HG02571 (cell line): Measurements from ENCODE around the gene SYT1.

Experiments
- ATAC-seq: cut with Tn5 transposase; IDR thresholded peaks from one replicate; pipeline ENCODE4 v1.9.1; 2021; ENCODE audit warnings: mild to moderate bottlenecking, moderate library complexity; ENCODE audit not compliant: unreplicated experiment

Gene SYT1

DNA sequence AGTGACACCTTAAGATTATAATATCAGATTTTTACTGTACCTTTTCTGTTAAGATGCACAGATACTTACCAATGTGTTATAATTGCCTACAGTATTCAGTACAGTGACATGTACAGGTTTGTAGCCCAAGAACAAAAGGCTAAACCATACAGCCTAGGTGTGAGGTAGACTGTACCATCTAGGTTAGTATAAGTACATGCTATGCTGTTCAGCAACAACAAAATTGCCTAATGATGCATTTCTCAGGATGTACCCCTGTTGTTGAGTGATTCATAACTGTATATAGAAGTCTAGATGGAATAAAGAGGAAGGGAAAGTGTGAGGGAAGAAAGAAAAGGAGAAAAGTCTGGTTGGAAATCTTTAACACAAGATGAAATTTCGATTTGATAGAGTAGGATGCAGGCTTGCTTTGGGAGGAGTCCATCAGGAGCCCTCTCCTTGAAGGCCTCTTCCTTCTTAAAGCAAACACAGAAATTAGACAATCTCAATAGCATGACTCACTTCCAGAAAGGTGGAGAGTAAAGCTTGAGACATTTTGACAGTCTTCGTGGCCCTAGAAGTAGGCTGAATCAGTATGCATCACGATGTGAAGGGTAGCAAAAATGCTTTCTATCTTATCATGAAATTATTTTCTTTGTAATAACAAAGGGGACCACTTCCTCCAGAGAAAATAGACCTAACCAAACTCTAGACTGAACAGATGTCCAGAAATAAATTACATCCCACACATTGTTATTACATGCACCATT is 191.5 kb downstream of the SYT1 start:
- no peak for ATAC-seq

DNA sequence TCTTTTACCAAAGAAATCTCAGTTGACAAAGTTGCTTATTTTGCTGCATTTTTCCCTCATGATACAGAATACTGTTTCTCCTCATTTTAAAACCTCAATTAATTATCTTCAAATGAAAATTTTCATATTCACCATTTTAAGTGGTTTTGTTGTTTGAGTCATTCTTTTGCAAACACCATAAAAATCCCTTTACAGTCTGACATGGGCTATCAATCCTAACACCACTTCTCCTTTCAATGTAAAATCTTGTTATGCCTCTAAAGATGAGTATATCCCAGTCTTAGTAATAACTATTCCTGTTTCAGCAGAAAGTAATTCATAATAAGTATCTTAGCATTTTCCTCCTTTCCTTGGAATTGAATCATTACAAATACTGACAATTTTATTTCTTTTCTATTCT is 192.2 kb downstream of the SYT1 start:
- ATAC-seq = no peak

DNA sequence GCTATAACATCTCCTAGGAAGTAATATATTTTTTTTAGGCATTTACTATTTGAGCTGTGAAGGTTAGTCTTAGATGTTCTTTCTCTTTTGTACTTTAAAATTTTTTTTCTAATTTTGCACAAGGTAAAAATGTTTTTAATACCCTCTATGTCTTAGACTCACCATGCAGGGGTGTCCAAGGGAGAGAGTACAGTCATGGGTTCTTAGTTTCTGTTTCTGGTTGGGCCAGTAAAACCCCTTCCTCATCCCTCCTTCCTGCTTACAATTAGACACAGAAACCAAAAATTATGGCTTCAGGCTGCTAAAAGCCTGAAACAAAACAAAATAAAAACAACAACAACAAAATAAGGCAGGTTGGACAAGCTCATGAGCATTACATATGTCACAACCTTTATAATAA is 193.0 kb downstream of the SYT1 start:
- no peak for ATAC-seq

DNA sequence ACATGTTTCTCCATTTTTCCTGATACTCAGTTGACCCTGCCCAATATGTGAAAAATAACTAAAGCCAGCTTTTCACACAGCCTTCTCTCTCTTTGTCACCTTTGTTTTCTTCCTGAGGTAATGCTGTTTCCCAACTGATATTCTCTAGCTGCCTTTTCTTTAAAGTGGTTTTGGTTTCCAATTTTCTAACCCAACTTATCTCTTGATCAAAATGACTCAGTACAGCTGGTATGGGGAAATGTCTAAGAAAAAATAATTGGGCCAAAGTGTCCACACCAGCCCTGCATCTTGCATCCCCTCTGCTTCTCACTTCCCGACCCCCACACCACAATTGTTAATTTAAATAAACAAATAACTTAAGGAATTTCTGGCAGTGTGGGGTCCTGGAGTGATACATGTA is 193.8 kb downstream of the SYT1 start:
- peak; percentile 62 for ATAC-seq

DNA sequence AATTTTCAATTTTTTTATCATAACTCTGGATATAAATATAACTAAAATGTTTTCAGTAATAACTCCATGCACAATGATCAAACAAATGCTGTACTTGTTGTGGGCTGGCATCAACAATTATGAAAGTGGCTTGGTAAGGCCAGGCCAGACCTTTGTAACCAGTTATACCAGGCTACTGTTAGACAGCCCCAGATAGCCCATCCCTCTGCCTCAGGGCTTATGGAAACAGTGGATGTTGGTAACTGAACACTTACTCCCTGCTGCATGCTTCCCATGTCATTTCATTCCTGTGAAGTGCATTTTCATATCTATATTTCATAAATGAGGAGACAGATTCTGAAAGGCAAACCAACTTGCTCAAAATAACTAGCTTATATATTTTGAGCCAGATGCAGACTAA is 195.0 kb downstream of the SYT1 start:
- ATAC-seq = no peak

DNA sequence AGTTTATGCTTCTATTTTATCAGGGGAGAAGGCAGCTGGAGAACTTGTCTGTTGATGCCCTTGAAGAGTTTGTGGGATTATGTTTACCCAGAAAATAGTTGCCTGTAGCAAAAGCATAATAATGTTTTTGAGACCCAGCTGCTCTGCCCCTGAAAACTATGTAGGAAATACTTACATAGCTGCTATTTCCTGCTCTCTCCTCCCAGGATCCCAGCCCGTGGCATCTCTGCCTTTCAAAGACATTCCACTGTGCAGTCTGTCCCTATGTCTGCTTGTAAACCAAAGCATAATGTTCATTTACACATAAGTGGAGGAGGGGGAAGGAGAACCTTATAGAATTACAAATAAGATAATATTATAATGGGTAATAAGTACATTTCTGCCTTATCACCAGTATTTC is 198.7 kb downstream of the SYT1 start:
- ATAC-seq = no peak

DNA sequence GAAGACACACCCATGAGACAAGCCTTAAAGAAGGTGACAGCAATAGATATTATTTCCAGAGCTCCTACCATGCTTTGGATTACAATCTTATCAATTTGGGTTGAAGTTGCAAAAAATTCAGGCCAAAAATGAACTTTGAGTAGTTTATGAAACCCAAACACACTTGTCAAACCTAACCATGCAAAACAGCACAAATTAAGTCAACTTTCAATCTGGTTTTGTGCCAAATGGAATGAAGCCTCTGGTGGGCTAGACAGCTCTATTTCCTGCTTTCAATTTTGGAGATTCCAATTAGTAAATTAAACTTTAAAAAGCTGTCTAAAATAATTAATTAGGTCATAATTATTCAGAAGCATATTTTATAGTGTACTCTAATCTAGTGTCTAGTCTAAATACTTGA is 203.4 kb downstream of the SYT1 start:
- no peak for ATAC-seq

DNA sequence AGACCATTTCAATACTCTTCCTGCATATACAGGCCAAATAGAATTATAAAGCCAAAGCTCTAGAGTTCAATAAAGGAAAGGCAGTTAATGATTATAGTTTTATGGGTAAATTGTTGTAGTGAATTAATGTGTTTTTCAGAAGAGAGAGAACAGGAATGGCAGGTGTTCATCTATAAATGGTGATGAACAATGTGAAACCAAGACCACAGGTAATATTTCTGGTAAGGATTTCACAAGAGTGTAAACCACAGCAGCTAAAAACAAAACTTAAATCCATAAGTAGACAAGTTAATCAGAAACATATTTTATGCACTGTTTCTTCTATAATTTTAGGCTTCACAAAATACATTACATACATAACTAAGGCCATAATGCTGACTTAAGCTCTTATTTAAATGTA is 204.4 kb downstream of the SYT1 start:
- peak; percentile 93 for ATAC-seq

DNA sequence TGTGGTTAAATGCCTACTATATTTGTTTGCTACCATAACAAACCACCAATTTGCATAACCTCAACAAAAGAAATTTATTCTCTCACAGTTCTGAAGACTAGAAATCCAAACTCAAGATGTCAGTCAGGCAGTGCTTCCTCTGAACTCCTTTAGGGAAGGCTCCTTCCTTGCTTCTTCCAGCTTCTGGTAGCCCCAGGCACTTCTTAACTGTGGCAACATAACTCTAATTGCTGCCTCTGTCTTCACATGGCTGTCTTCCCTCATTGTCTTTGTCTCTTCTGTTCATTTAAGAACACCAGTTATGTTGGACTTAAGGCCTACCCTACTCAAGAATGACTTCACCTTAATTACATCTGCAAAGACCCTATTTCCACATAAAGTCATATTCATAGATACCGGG is 206.9 kb downstream of the SYT1 start:
- ATAC-seq = no peak

DNA sequence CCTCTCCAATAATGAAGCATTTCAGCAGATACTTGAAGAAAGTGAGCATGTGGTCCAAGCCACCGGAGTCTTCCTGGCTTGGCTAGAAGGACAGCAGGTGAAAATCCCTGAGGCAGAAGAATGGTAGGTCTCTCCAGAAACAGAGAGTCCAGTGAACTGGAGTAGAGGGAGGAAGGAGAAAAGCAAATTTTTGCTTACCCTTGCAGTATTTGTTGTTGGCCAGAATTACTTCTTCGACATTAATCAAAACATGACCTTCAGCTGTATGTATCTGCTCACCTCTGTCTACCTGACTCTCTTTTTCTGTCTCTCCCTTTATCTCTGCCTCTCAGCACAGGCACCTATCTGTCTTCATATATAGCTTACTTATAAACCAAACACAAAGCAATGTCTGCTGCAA is 208.9 kb downstream of the SYT1 start:
- no peak for ATAC-seq

DNA sequence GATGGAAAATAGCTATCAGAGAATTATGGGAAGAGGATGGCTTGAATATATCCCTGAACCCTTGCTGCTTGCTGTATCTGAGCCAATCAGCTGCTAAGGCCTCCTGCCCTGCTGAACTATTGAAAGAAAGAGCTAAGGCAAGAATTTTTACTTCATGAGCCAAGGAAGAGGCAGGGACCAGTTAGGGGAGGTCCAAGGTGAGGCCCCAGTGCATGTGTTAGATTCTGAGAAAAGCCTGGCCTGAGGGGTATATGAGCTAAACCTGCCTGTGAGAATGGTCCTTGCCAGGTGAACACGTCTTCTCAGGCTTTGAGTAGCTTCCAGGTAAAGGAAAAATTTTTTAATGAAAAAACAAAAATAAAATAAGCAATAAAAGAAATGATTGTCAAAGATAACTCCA is 218.0 kb downstream of the SYT1 start:
- no peak for ATAC-seq

DNA sequence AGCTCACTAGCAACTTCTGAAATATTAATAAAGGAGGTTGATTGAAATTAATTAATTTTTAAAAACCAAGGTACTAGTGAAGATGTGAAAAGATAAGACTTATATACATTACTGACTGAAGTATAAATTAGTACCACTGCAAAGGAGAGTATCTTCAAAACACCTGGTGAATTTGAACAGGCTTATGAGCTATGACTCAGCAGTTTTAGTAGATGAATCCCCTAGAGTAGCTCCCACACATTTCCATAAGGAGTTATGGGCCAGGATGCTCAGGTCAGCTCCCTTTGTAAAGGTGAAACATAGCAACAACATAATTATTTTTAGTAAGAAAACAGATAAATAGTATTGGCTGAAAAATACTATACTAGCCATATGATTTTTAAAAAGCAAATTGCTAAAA is 218.6 kb downstream of the SYT1 start:
- ATAC-seq = no peak

DNA sequence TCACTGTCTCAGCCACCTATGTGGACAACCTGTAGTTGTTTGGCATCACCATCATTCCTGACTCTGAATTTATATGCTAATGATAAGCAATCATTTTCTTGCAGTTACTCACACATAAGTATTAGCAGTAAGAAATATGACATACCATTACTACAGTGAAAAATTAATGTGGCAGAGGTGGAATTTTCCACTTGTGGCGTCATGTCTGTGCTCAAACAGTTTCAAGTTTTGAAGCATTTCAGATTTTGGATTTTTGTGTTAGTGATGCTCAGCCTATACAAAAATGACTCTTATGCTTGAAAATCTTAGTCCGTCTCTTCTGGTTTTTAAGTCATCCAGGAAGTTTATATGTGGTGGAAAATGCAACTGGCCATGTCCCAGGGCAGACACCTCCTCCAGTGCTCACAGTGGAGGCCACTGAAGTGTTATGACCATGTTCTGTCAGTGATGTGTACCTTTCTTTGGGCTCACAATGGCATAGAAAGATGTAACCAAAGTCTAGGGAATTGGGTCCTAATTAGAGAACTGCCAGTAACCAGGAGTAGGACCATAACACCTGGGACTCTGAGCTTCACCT is 220.6 kb downstream of the SYT1 start:
- ATAC-seq = no peak

DNA sequence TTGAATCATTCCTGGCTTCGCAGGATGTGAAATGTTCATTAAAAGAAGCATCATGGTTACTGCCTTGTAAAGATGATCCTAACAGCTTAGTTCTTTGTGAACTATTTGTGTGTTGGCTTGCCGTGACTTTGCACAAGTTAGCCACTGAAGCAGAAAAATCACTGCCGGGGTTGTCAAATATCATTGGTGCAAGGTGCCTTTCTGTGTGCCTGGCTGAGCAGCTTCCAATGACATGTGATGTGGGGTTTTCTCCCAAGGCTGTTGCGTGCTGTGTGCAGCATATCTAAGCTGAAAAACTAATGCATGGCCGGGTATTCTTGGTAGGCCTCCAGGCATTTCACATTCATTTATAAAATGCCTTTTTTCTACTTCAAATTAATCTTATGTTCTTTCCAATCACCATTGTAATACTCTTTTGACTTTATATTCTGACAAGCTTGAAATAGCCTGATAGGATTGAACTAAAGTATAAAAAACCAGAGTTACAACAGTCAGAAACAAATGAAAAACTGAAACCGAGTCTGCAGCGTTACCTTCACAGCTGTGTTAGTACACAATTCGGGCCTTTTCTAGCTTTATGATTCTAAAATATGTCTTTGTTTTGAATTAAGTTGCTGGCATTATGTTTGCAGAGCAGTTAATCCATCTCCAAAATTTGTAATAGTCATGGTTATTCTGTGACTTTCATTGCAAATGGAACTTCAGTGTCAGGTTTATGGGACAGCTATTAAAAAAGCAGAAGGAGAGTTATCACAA is 222.1 kb downstream of the SYT1 start:
- no peak for ATAC-seq

DNA sequence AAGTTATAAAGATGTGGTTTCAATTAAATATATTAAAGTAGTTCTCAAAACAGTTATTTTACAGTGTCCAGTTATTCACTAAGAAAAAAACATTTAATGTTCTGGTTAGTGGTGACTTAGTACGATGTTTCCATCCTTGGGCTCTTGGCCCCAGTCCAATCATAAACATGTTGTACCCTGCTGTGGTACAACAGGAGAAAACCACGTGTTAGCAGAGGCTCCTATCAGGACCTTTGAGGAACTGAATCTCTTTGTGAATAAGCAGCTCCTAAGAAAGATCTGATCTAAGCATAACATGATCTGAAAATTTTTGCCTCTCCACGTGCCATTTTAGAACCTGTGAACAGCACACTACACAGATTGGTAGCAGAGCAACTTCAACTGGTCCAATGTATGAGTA is 234.0 kb downstream of the SYT1 start:
- ATAC-seq = no peak

DNA sequence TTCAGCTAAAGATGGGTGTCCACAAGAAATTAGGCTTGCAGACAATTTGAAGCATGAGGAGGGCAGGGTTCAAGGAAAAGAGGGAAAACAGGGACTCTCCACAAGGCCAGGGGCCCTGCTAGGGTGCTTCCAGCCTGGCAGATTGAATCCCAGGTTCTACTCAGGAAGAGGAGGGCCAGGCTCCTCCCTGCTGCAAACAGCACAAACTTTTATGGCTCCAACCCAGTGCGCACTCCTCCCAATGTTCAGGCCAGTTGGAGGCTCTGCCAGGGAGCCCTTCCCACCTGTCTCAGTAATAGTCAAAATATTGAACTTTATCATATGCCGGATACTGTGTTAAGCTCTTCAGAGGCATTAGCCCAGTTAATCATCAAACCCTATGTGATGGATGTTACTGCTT is 244.4 kb downstream of the SYT1 start:
- ATAC-seq = no peak

DNA sequence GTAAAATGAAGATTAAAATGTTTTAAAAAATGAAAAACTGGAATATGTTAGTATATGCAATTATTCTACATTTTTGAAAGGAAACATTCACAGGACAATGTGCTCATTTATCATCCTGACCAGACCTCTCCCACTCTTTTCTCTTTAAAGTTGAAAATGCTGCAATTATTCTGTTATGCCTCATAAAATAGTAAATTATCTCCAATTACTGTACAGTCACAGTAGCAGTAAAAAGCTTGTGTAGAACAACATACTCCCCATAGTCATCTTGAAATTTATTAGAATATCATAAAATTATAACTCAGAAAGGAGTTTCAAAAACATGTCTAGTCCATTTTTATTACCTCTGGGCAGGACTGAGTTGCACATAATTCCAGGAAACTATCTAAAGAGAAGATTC is 250.3 kb downstream of the SYT1 start:
- ATAC-seq = no peak

DNA sequence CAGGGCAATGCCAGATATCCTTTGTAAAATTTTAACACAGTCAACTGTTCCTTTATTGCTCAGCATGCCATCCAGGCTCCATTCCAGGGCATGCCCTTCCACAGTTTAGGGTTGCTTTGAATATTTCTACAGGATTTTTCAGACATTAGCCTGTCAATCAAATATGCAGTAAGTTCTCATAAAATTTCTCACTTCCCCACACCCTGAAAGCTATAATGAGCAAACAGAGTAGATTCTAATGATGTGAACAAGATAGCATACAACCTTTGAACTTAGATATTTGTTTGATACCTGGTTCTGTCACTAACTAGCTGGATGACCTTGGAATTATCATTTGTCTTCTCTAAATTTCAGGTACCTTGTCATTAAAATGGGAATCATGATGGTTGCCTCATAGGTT is 251.2 kb downstream of the SYT1 start:
- no peak for ATAC-seq

DNA sequence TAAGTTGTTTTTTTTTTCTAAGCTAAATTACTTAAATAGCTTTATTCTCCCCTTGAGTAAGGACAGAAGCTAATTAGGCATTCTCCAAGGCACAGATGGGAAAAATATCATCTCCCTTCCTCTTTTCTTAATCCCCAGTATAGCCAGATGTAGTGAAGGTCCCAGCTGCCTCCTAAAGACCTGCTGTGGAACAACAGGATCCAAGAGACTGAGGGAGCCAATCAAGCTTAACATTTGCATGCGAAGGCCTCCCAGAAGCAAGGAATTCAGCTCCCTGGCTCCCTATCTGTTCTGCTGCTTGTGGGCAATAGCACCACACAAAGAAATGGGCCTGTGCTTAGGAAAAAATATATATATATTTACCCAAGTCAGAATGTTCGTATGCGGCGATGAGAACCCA is 255.2 kb downstream of the SYT1 start:
- no peak for ATAC-seq

DNA sequence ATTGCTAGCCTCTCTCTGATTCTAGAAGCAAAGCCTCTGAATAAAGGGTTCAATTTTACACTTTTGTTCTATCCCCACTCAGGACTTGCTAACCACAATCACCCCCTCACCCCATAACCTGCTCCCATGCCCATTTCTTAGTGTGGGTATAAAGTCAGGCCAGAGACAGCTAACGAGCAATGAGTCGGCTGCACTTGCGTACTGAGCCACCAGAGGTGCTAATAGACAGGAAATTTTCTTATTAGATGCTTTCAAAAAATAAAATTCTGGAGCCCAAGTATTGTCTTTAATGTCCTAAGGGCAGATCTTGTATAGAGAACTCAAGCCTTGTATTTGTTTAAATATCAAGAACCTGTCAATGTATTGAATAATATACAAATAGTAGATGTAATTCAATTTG is 256.9 kb downstream of the SYT1 start:
- no peak for ATAC-seq

DNA sequence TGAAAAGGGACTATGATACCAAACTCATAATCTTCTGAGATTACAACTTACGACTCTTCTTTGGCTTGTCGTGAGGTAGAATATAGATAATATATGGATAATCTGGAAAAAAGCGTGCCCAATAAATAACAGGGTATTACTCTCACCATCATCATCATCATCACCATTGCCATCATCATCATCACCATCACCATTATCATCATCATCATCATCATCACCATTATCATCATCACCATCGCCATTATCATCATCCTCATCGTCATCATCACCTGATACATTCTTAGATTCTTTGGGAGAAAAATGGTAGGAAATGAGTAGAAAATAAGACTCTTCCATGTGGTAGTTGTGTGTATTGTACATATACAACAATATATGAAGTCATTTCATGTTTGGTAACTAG is 259.8 kb downstream of the SYT1 start:
- ATAC-seq = no peak

DNA sequence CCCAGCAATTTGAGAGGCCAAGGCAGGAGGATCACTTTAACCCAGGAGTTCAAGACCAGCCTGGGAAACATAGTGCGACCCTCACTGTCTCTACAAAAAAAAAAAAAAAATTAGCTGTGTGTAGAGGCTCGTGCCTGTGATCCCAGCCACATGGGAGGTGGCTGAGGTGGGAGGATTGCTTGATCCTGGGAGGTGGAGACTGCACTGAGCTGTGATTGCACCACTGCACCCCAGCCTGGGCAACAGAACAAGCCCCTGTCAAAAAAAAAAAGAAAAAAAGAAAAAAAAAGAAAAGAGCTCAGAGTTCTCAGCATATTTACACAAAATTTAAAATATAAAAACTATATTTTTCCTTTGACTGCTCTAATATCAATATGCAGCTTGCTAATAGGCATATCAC is 260.8 kb downstream of the SYT1 start:
- ATAC-seq = no peak
